CD4-positive, alpha-beta T cell treated with Interleukin-4 for 1 hour (primary cell): ENCODE measurements around the gene NUP54.

Experiments used
- DNase-seq, 2 donors: peaks; one replicate each; pipeline ENCODE4 v3.0.0-alpha.2; 2020 to 2022

Gene NUP54

DNA sequence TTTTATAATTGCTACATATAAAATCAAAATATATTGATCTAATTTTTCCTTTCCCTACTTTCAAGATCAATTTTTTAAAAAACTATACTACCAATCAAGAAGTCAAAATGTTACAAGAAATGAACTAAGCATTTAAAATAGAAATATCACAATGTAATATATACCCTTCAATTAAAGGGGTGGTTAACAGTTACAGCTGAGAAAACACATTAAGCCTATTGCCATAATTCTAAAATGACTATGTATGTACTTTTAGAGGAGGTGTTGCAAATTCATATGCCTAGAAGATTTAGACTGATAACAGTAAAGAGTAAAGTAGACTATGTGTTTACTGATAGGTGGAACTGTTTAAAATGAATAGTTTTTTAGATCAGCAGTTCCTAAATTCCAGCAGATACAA is 3.7 kb downstream of the NUP54 start:
- no peak for DNase-seq

DNA sequence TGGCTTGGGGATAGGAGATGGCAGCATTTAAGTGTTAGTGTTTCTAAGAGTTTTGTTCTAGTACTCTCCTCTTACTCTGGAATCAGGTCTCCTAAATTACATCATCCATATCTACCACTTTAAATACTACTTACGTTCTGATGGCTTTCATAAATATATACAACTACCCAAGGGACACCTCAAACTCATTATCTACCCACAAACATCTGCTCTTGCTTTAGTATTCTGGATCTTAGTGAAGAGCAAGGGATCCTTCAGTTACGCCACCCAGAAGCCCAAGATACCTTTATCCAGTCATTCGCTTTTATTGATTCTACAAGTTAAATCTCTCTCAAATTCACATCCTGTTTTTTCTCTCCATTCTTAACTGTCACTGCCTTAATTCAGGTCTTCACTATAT is 7.0 kb downstream of the NUP54 start:
- no peak for DNase-seq

DNA sequence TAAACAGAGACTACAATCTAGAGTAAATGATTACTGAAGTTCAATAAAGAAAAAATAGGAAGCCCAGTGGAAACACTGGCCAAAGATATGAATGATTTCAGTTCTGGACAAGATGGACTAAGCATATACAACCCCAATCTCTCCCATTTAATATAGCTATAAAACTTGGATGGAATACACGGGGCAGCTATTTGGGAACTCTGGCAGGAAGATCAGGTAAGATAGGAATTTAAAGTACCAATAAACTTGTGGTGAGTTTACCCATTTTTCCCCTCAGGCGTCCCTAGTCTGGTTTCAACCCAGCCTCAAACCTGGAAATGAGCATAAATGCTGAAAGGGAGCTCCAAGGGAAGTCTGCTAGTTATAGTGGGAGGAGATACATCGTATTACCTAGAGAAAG is 20.4 kb downstream of the NUP54 start:
- no peak for DNase-seq

DNA sequence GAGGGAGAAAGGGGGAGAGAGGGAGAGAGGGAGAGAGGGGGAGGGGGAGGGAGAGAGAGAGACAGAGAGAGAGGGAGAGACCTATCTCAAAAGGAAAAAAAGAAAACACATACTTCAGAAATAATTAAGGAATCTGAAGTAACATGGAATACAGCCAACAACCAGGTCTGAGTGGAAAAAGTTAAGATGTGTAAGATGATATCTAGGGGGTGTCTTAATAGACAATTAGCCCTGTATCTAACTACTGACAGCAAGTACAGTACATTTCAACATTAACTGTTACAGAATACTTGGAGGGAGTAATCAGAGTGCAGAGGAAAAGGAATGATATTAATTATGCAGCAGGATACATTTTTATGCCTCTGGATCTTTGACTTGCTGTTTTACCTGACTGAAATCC is 22.4 kb downstream of the NUP54 start:
- no peak for DNase-seq

DNA sequence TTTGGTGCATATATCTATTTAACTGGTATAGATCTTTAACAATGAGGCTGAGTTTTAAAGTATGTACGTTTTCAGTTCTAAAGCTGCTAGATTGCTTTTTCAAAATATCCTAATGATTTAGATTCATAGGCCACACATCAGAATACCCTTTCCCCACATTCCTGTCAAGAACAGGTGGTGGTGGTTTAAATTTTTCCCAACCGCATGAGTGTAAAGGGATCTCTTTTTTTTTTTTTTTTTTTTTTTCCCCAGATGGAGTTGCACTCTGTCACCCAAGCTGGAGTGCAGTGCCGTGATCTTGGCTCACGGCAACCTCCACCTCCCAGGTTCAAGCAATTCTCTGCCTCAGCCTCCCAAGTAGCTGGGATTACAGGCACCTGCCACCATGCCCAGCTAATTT is 28.0 kb downstream of the NUP54 start:
- no peak for DNase-seq

DNA sequence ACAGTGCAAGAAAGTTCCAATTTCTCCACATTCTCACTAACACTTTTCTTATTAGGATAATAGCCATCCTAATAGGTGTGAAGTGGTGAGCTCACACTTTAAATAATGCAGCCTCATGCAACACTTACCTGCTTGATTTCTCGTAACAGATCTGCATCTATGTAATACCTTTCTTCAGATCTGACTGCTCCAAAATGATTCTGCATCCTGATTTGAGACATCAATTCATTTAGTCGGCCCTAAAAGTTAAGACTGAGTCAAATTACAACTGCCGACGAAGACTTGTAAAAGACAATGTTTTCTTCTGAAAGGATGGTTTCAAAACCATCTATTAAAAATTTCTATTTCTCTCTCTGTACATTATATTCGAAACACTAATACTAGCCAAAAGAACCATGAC is 30.7 kb downstream of the NUP54 start:
- DNase-seq = no peak

DNA sequence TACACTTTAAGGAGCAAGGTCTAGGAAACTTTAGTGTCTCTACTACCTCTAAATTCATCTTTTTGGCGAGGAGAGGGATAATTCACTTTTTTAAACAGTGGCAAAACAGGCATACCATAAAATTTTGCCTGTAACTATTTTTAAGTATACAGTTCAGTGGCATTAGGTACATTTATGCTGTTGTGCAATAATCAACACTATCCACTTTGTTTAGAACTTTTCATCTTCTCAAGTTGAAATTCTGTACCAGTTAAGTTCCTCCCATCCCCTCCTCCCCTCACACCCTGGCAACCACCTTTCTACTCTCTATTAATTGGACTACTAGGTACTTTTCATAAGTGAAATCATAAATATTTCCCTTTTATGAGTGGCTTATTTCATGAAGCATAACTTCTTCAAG is 31.4 kb downstream of the NUP54 start:
- DNase-seq = no peak

DNA sequence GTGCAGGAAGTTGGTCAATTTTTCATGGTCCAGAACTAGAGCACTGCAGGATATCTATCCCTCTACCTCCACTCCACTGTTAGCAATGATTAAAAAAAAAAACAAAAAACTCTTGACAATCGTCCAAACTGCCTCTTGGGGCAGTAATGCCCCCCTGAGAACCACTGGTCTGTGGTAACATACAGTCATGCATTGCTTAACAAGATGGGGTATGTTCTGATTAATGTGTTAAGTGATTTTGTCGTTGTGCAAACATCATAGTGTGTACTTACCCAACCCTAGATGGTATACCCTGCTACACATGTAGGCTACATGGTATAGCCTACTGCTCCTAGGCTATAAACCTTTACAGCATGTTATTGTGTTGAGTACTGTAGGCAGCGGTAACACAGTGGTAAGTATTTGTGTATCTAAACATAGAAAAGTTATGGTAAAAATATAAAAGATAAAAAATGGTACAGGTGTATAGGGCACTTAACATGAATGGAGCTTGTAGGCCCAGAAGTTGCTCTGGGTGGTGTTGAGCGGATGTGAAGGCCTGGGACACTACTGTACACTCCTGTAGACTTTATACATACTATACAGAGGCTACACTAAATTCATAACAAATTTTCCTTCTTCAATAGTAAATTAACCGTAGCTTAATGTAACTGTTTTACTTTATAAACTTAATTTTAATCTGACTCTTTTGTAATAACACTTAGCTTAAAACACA is 39.6 kb downstream of the NUP54 start:
- no peak for DNase-seq

DNA sequence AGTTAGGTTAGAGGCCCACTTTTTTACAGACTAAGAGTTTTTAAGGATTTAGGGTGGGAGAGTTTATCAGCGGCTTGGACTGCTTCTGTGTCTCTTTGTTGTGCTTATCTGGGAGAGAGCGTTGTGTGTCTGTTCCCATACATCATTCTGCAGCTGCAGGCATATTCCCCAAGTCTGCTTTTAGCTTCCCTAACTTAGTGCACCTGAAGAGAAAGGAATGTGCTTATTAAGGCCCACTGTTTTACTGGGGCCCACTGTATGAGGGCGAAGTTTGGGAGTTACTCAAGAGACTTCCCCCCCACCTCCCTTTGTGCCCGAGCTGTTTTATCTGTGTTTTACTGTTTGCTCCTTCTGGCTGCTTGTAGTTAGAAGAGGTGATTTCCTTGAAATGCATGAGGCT is 41.8 kb downstream of the NUP54 start:
- DNase-seq = no peak

DNA sequence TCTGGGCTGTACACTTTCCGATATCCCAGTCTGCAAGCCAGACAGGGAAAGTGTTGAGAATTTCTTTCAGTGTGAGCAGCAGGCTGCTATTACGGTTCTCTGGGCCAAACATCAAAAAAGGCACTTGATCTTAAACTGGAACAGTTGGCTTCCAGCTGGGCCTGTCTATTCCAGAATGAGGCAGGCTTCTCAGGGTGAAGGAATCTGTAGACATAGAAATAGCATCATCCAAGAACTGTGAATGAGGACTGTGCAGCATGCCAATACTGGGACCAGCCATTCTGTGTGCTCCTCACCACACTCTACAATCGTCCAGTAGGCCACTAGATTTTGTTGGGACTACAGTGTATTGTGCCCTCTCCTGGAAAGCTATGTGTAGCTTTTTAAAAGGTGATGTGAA is 42.5 kb downstream of the NUP54 start:
- no peak for DNase-seq

DNA sequence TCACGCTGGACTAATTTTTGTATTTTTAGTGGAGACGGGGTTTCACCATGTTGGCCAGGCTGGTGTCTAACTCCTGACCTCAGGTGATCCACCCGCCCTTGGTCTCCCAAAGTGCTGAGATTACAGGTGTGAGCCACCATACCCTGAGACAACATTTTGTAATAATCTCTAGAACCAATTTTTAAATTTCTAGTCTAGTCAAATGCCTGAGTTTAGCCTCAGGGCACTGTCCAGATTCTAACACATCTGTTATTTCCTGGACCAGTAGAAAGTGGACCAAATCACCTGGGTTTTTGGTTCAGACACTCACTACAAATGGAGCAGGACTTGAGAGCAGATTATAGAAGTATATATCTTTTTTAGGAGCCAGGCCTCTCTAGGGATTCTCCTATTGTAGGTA is 52.1 kb downstream of the NUP54 start:
- no peak for DNase-seq

DNA sequence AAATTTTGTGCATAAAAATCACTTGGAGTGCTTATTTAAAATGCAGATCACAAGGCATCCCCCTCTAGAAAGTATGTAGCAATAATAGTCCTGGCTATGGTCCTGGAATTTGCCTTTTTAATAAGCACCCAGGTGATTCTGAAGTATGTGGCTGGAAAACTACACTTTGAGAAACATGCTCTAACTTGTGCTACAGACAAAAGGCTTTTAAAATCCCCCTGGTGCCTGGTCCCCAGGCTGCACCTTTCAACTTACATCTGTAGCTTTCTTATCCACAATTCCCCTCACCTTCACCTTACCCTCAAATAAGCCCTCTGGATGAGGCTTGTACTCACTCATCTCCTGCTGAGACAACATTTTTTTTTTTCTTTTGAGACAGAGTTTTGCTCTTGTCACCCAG is 52.6 kb downstream of the NUP54 start:
- DNase-seq = no peak

DNA sequence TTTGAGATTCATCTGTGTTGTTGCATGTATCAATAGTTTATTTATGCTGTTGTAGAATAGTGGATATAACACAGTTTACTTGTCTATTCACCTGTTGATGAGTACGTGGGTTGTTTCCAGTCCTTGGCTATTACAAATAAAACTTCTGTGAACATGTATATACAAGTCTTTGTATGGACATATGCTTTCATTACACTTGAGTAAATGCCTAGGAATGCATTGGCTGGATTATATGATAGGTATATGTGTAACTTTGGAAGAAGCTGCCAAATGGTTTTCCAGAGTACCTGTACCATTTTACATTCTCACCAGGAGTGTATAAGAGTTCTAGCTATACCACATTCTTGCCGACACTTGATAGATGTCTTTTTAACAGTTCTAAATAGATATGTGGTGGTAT is 57.1 kb downstream of the NUP54 start:
- DNase-seq = no peak

DNA sequence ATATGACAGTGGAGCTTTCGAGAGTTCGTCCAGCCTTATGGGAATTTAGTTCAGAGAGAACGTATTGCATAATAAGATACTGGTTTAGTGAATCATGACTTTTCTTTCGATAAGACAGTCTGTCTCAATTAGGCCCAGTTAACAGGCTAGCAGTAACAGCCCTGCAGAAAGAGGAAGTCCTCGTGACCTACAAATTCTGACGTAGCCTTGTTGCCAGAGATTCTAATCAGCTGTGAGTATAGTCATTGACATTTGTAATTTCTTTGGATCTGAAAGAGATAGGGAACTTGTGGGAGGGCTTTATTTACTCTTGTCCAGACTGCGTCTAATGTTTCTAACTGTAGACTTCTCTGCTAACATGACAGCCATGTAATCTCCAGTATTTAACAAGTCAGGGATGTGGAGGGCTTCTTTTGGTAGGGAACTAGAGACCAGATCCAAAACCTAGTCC is 57.9 kb downstream of the NUP54 start:
- DNase-seq = peak; percentile 35 to 75

DNA sequence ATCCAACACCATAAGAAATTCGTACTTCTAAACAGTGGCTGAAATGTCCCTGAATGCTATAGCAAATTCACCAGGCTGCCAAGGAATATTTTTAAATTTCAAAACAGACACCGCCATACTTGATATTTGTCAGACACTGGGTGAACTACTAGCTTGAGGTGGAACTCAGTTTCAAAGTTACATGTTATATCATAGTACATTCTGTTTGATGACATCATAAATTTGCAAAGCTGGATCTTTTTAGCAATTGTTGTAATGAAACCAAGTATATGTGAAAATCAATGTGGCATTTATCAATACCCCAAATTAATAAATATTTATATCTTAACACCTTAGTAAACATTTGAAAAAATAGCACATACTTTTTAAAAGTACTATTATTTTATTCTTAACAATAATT is 59.5 kb downstream of the NUP54 start:
- DNase-seq = no peak

DNA sequence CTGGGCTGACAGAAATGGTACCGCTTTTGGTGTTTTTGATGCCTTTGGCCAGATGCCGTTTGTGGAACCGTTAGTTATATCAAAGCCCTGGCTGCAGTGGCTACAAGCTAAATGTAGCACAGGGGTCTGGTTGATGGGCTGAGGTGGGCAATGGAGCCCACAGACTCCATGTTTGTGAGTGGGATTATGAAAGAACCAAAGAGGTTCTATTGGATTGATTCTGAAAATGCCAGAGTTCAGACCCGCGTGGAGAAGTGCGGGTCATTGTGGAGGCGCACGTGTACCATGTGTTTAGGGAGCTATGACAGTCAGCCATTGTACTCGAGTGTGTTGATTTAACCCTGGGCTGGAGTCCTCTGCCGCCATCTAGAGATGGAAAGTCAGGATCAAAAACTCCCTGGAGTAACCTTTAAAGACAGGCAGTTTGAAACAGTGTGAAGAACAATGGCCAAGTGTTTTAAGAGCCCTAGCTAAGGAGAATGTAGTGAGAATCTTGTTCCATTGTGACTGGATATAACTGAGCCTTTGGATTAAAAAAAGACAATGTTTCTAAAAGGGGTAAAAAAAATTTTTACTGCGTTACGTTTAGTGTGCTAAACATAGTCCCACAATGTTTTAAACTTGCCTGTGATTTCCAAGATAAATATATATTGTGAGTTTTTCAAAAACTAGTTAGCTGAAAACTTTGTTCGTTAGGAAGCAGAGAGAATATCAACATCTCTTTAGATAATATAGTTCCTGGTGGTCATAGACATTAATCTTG is 61.0 kb downstream of the NUP54 start:
- peak in 1 of 2 donors; percentile 2 for DNase-seq

DNA sequence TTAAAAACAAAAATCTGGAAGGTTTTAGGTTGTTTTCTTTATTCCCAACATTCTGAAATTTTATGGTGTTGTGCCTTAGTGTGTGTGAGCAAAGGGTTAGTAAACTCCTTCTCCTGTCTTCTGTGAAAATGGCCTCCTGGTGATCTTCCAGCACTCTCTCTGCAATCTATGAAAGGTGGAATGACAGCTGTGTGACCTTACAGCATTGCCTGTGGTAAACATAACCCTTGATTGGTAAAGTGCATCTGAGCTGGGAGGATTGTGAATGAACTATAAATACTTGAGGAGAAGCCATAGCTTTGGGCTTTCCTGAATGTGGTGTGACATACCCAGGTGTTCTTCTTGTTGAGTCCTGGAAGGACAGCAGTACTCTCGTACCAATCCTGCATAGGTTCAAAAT is 63.7 kb downstream of the NUP54 start:
- no peak for DNase-seq

DNA sequence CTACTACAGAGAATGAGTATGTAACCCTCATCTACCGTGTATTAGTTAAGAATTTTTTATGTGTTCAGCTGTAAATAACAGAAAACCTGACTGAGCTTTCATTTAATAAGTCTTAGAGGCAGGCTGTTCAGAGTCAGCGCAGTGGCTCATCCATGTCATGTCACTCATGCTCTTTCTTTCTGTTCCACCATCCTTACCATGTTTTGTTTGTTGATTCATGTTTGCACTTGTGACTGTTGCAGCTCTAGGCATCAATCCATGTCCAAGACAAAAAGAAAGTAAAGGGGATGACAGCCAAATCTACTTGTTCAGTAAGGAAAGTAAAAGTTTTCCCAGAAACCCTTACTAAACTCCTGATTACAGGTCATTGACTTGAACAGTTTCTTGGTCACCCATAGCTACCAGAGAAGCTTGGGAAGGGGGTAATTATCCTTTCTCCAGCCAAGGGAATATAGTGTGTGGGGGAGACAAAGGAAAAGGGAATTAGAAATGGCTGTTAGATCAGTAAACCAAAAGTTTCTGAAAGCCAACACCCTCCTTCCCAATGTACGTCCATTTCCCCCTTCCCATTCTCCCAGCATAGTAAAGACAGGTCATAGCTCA is 64.7 kb downstream of the NUP54 start:
- no peak for DNase-seq

DNA sequence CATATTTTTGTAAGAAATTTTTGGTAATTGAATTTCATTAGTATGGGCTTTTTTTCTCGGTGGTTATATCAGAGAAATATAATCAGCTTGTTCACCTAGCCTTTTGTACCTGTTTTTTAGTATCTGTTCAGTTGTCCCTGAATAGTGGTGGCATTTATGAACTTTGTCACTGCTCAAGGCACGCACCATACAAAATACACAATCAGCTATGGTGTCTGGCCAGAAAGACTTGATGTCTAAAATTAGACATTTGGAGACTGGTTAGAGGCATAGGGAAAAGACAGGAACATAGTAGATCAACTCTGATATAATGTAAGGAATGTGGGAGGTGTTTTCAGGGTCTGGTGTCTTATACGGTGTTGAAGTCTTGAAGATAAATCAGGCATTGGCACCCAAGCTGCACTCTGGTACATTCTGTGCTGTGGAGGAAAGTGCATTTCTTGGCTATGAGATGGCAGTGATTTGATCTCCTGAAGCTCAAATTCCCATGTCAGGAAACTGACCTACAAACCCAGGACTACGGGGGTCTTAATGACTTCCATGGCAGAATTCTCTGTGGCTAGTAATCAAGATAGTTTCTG is 70.1 kb downstream of the NUP54 start:
- DNase-seq = no peak

DNA sequence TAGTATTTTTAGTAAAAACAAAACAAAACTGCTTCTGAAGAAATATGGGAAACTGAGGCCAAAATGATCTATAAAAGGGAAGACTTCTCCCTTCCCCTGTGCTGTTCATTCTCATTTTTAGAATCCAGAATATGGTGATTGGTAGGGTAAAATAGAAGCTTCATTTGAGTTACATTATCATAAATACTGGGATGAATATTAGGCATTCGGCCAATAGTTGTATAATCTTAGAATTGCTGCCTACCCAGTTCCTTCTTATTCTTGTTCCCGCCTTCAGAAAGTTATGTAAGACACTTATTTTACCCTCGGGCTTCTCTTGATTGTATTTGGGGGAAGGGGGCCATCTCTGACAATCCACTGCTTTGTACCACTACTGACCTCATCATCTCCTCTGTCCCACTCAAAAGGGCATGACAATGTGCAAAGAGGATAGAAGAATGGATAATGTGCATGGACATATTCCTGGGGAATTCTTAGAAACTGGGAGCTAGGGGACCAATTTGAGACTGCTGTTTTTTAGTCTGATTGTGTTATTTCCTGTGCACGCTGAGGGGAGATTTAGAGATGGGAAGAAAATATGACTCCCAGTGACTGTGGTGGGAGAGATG is 73.1 kb downstream of the NUP54 start:
- no peak for DNase-seq

DNA sequence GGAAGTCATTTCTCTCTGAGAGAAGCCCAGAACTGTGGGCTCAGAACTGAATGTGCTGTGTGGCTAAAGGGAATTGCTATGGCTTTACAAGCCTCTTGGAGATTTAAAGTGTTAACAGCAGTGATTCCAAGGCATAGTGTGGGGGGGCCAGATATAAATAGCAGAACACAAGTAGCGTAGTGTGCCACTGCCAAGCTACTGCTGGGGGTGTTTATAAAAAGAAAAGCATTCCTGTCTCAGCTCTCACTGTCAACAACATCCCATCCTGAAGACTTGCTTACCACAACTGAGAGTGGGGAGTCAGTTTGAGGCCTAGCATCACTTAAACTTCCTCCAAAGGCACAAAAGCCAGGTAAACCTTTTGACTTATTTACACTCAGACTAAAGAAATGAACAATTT is 73.7 kb downstream of the NUP54 start, which contains the start of gene ART3:
ART3 (plus strand) TSS at position 242 of the 400 bp plus-strand sequence. CDS start 1,181 bp downstream, outside the sequence.
- no peak for DNase-seq

DNA sequence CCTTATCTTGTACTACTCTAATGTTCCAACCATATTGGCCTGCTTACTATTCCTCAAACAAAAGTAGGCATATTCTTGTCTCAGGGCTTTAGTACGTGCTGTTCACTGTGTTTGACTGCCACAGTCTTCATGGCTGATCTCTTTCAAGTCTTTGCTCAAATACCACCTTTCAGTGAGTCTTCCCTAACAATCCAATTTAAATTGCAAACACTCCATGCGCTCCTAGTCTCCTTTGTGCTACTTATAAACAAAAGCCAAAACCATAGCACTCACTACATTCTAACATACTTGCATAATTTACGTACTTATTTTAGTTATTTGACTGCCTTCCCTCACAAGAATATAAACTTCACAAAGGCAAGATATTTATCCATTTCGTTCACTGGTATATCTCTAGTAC is 75.4 kb downstream of the NUP54 start:
- no peak for DNase-seq

DNA sequence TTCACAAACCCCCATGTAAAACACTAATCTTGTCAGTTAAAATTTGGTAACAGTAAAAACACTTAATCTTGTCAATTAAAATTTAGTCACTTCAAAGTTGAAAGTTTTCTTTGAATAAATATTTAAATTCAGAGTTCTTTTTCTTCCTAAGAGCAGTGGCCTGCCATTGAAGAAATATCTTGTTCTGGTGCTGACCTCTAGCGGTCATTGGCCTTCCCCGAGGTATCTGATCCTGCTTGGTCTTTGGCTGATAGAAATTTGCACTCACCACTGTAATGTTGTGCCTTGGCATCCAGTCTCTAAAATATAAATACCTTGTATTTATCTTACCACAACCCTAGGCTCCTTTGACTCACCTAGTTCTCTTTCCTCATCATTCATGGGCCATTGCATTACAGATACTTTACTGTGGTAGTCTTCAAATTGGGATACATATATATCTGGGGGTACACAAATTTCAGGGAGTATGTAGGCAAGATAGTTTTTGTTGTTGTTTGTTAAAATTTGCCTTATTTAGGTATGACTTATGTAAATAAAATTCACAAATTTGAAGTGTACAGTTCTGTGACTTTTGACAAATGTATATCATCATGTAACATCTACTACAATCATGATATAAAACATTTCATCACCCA is 80.4 kb downstream of the NUP54 start:
- DNase-seq = peak; percentile 66 to 73
